Activated CD4-positive, alpha-beta memory T cell treated with anti-CD3 and anti-CD28 coated beads for 36 hours (primary cell): Measurements from ENCODE around the gene MGP. TPM values are rescaled to one million over a fixed set of nuclear protein-coding genes. Genes with fewer than 3 reads are reported as not detected.

Experiments
- CTCF ChIA-PET: fragments of 350-600 bp; sonication (Branson Sonifier 250); formaldehyde crosslinking; loops from one replicate; lab custom pipeline; 2021; ENCODE audit warnings: antibody characterized with exemption, inconsistent platforms; lab: Charles Lee
- POLR2A ChIA-PET: fragments of 350-600 bp; sonication (Branson Sonifier 250); formaldehyde crosslinking; loops from one replicate; lab custom pipeline; 2021; ENCODE audit warnings: antibody characterized with exemption; lab: Charles Lee
- DNase-seq: peaks from one replicate; pipeline ENCODE4 v3.0.0-alpha.2; 2020
- H3K27ac Mint-ChIP-seq: one replicate; pipeline ENCODE4 v1.8.0; 2021; ENCODE audit warnings: mixed read lengths
- H3K27me3 Mint-ChIP-seq: one replicate; pipeline ENCODE4 v1.8.0; 2021; ENCODE audit warnings: mixed read lengths
- H3K36me3 Mint-ChIP-seq: one replicate; pipeline ENCODE4 v1.8.0; 2021; ENCODE audit warnings: mixed read lengths
- H3K4me1 Mint-ChIP-seq: one replicate; pipeline ENCODE4 v1.8.0; 2021; ENCODE audit warnings: low read depth, mixed read lengths
- H3K4me3 Mint-ChIP-seq: one replicate; pipeline ENCODE4 v1.8.0; 2021; ENCODE audit warnings: mild to moderate bottlenecking, mixed read lengths
- H3K9me3 Mint-ChIP-seq: one replicate; pipeline ENCODE4 v1.8.0; 2021; ENCODE audit warnings: mixed read lengths
- intact Hi-C: fragments of 100-400 bp; cut with micrococcal nuclease; formaldehyde crosslinking; loops from one replicate; pipeline ENCODE4 v1.15.1; 2023
- total RNA-seq, 2 experiments: library from RNA; stranded (reverse); gene quantifications; one replicate each; pipeline ENCODE4 v1.2.3, GENCODE V29; 2021

Gene MGP
- total RNA-seq, 2 experiments from 2014 or later: not detected

- ChIA-PET POLR2A (no interaction called here), CTCF (interaction anchor here (2.2 kb wide), 1 partner anchor 9 kb away, joined by 6 read pairs; no protein-coding TSS in a partner anchor)
- Mint-ChIP-seq H3K4me3 (no peak overlapping the region), H3K27me3 (no peaks in the 10 kb centered on the region), H3K9me3 (no peaks in the 10 kb centered on the region), H3K27ac (no peak overlapping the region), H3K4me1 (peaks cover 9% of the 10 kb centered on the region), H3K36me3 (no peaks in the 10 kb centered on the region)
- no peak for DNase-seq
- intact Hi-C loops: loop anchor here (2.0 kb wide), 1 partner anchor 54 kb away; no protein-coding TSS in a partner anchor
These were observed 15.5 kb upstream of the MGP start for GRCh38 chr12:14901228-14901562.

- Mint-ChIP-seq H3K36me3 (no peaks in the 10 kb centered on the region), H3K4me1 (peaks cover 9% of the 10 kb centered on the region), H3K4me3 (no peak overlapping the region), H3K27me3 (no peaks in the 10 kb centered on the region), H3K27ac (no peak overlapping the region), H3K9me3 (no peaks in the 10 kb centered on the region)
- DNase-seq: no peak
- intact Hi-C loops: loop anchor here (2.0 kb wide), 1 partner anchor 54 kb away; no protein-coding TSS in a partner anchor
- CTCF ChIA-PET: interaction anchor here (2.2 kb wide), 1 partner anchor 9 kb away, joined by 6 read pairs; no protein-coding TSS in a partner anchor
- POLR2A ChIA-PET: no interaction called here
These were observed 15.0 kb upstream of the MGP start for GRCh38 chr12:14900521-14901227.

GRCh38 chr12:14896521-14897169, 11.0 kb upstream of the MGP start:
- Mint-ChIP-seq H3K4me1 (no peaks in the 10 kb centered on the region), H3K36me3 (no peaks in the 10 kb centered on the region)

GRCh38 chr12:14893506-14894250, 8.0 kb upstream of the MGP start:
- Mint-ChIP-seq H3K27me3 (peaks cover 3% of the 10 kb centered on the region), H3K27ac (no peak overlapping the region), H3K9me3 (no peaks in the 10 kb centered on the region), H3K4me1 (no peaks in the 10 kb centered on the region), H3K36me3 (no peaks in the 10 kb centered on the region), H3K4me3 (no peak overlapping the region)
- no peak for DNase-seq
- CTCF ChIA-PET: no interaction called here
- intact Hi-C loops: no loop called here
- POLR2A ChIA-PET: no interaction called here

More at GRCh38 chr12:14896521-14897169, 11.0 kb upstream of the MGP start:
- intact Hi-C loops: no loop called here
- Mint-ChIP-seq H3K4me3 (no peak overlapping the region), H3K27me3 (no peaks in the 10 kb centered on the region), H3K9me3 (no peaks in the 10 kb centered on the region), H3K27ac (no peak overlapping the region)
- DNase-seq: no peak
- CTCF ChIA-PET: no interaction called here
- POLR2A ChIA-PET: no interaction called here

- Mint-ChIP-seq H3K36me3 (no peaks in the 10 kb centered on the region), H3K27me3 (peaks cover 3% of the 10 kb centered on the region), H3K4me1 (no peaks in the 10 kb centered on the region), H3K4me3 (no peak overlapping the region), H3K9me3 (no peaks in the 10 kb centered on the region), H3K27ac (no peak overlapping the region)
- intact Hi-C loops: no loop called here
- CTCF ChIA-PET: interaction anchor here (1.0 to 2.3 kb wide), 2 partner anchors 9 to 47 kb away, joined by 3 to 6 read pairs; no protein-coding TSS in a partner anchor
- POLR2A ChIA-PET: no interaction called here
- DNase-seq: no peak
These were observed 7.3 kb upstream of the MGP start for GRCh38 chr12:14892726-14893505.

GRCh38 chr12:14890701-14891100, 5.0 kb upstream of the MGP start:
- intact Hi-C loops: no loop called here
- CTCF ChIA-PET: interaction anchor here (1.7 to 1.8 kb wide), 2 partner anchors 46 to 47 kb away, joined by 4 read pairs; no protein-coding TSS in a partner anchor
- DNase-seq: no peak
- H3K9me3 Mint-ChIP-seq: no peaks in the 10 kb centered on the region
- no peaks in the 10 kb centered on the region for H3K36me3 Mint-ChIP-seq
- POLR2A ChIA-PET: no interaction called here
- H3K4me3 Mint-ChIP-seq: no peak overlapping the region
- no peak overlapping the region for H3K27ac Mint-ChIP-seq
- H3K4me1 Mint-ChIP-seq: peaks cover under 1% of the 10 kb centered on the region
- peaks cover 6% of the 10 kb centered on the region for H3K27me3 Mint-ChIP-seq

GRCh38 chr12:14886271-14886670, 617 bp upstream of the MGP start:
- Mint-ChIP-seq H3K36me3 (no peaks in the 10 kb centered on the region), H3K4me3 (no peak overlapping the region), H3K27ac (no peak overlapping the region), H3K9me3 (no peaks in the 10 kb centered on the region), H3K27me3 (peaks cover 10% of the 10 kb centered on the region), H3K4me1 (peaks cover 12% of the 10 kb centered on the region)
- DNase-seq: no peak
- intact Hi-C loops: no loop called here
- ChIA-PET CTCF (no interaction called here), POLR2A (no interaction called here)

- Mint-ChIP-seq H3K27me3 (peaks cover 10% of the 10 kb centered on the region), H3K36me3 (no peaks in the 10 kb centered on the region), H3K9me3 (no peaks in the 10 kb centered on the region), H3K4me3 (peak overlapping the region; percentile 21), H3K4me1 (peaks cover 20% of the 10 kb centered on the region), H3K27ac (peak overlapping the region; percentile 18)
- intact Hi-C loops: no loop called here
- ChIA-PET CTCF (interaction anchor here (1.8 kb wide), 1 partner anchor 337 kb away, joined by 4 read pairs; the partner anchor contains the start of gene RERG), POLR2A (no interaction called here)
- DNase-seq: peak; percentile 80
These were observed 1.2 kb downstream of the MGP start for GRCh38 chr12:14884458-14884878.

GRCh38 chr12:14883686-14884085, 2.0 kb downstream of the MGP start:
- no peak overlapping the region for H3K4me3 Mint-ChIP-seq
- intact Hi-C loops: no loop called here
- H3K27me3 Mint-ChIP-seq: peaks cover 7% of the 10 kb centered on the region
- ChIA-PET POLR2A (no interaction called here), CTCF (interaction anchor here (0.8 to 1.8 kb wide), 2 partner anchors 112 to 338 kb away, joined by 3 to 4 read pairs; partner anchors contain the start of gene RERG)
- H3K27ac Mint-ChIP-seq: no peak overlapping the region
- peaks cover 20% of the 10 kb centered on the region for H3K4me1 Mint-ChIP-seq
- H3K9me3 Mint-ChIP-seq: no peaks in the 10 kb centered on the region
- no peak for DNase-seq
- H3K36me3 Mint-ChIP-seq: no peaks in the 10 kb centered on the region

GRCh38 chr12:14880890-14881453, 4.7 kb downstream of the MGP start:
- H3K4me3 Mint-ChIP-seq: no peak overlapping the region
- no peak overlapping the region for H3K27ac Mint-ChIP-seq
- H3K4me1 Mint-ChIP-seq: peaks cover 20% of the 10 kb centered on the region
- intact Hi-C loops: no loop called here
- no peaks in the 10 kb centered on the region for H3K36me3 Mint-ChIP-seq
- H3K9me3 Mint-ChIP-seq: no peaks in the 10 kb centered on the region
- DNase-seq: no peak
- ChIA-PET POLR2A (no interaction called here), CTCF (no interaction called here)
- H3K27me3 Mint-ChIP-seq: peaks cover 6% of the 10 kb centered on the region

GRCh38 chr12:14879222-14879933, 6.3 kb downstream of the MGP start:
- DNase-seq: no peak

More at GRCh38 chr12:14879222-14879933, 6.3 kb downstream of the MGP start:
- CTCF ChIA-PET: interaction anchor here (1.1 to 1.3 kb wide), 2 partner anchors 31 to 116 kb away, joined by 3 to 5 read pairs; no protein-coding TSS in a partner anchor
- no peaks in the 10 kb centered on the region for H3K9me3 Mint-ChIP-seq
- intact Hi-C loops: no loop called here
- H3K4me3 Mint-ChIP-seq: no peak overlapping the region
- peaks cover 10% of the 10 kb centered on the region for H3K4me1 Mint-ChIP-seq
- H3K27ac Mint-ChIP-seq: no peak overlapping the region
- H3K27me3 Mint-ChIP-seq: no peaks in the 10 kb centered on the region
- POLR2A ChIA-PET: no interaction called here
- no peaks in the 10 kb centered on the region for H3K36me3 Mint-ChIP-seq
